IPS-15b (cell line): ENCODE measurements around the gene ERC2.

Experiments
- H3K27me3 ChIP-seq: one replicate; pipeline ENCODE4 v1.6.1; 2013; ENCODE audit warnings: low read length; ENCODE audit not compliant: control insufficient read depth, insufficient read depth
- H3K36me3 ChIP-seq: one replicate; pipeline ENCODE4 v1.6.1; 2013; ENCODE audit warnings: low read length; ENCODE audit not compliant: control insufficient read depth, insufficient read depth
- H3K4me1 ChIP-seq: one replicate; pipeline ENCODE4 v1.6.1; 2013; ENCODE audit warnings: mild to moderate bottlenecking, low read length; ENCODE audit not compliant: control insufficient read depth, insufficient read depth
- H3K4me3 ChIP-seq: one replicate; pipeline ENCODE4 v1.5.1; 2013; ENCODE audit warnings: low read depth, low read length
- H3K9ac ChIP-seq: one replicate; pipeline ENCODE4 v1.6.1; 2013; ENCODE audit warnings: low read depth, mild to moderate bottlenecking, low read length
- H3K9me3 ChIP-seq: one replicate; pipeline ENCODE4 v1.6.1; 2013; ENCODE audit warnings: mild to moderate bottlenecking, low read length; ENCODE audit not compliant: control insufficient read depth, insufficient read depth

The ERC2 gene

GRCh38 chr3:56173601-56174000 is 294.7 kb downstream of the ERC2 start:
- no peaks in the 10 kb centered on the region for H3K9me3 ChIP-seq
- no peaks in the 10 kb centered on the region for H3K4me1 ChIP-seq
- no peak overlapping the region for H3K9ac ChIP-seq
- no peaks in the 10 kb centered on the region for H3K36me3 ChIP-seq
- no peak overlapping the region for H3K4me3 ChIP-seq
- H3K27me3 ChIP-seq, result no peaks in the 10 kb centered on the region

DNA sequence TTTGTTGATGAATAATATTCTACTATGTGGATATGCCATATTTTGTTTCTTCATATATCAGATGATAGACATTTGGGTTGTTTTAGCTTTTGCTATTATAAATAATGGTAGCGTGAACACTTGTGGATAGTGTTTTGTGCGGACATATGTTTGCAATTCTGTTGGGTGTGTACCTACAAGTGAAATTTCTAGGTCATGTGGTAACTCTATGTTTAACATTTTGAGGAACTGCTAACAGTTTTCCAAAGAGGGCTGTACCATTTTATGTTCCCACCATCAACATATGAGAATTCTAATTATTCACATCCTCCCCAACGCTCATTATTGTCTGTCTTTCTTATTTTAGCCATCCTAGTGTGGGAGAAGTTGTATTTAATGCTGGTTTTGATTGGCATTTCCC is 303.8 kb downstream of the ERC2 start:
- H3K9ac ChIP-seq, result no peak overlapping the region
- no peaks in the 10 kb centered on the region for H3K9me3 ChIP-seq
- H3K36me3 ChIP-seq, result no peaks in the 10 kb centered on the region
- H3K27me3 ChIP-seq, result no peaks in the 10 kb centered on the region
- H3K4me1 ChIP-seq, result no peaks in the 10 kb centered on the region
- no peak overlapping the region for H3K4me3 ChIP-seq

DNA sequence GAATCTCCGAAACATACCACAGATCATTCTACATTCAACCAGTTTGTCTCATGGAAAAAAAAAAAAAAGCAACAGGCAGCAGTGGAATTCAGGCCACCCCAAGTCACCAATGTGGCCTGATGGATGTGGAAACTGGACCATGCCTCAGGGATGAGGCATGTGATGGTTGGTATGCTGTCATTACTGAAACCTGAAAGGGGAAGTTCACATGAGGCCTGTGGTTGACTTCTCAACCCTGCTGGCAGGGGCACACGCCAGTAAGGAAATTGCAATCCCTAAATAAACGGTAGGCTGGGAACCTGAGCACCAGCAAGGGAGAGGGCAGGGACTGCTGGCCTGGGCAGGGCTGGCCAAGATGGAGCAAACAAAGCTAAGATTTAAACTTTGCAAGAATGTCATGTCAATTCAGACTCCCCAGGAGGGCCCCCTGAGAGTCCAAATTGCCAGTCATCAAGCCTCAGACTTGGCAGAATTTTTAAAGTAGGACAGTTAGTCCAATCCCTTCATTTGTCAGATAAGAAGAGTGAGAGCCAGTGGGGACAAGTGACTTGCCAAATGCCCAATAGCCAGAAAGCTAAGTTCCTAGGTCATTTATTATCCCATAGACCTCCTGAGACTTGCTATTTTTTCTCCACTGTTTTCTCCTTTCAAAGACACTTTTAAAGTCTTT is 310.4 kb downstream of the ERC2 start:
- H3K27me3 ChIP-seq, result no peaks in the 10 kb centered on the region
- H3K36me3 ChIP-seq, result no peaks in the 10 kb centered on the region
- H3K4me3 ChIP-seq, result no peak overlapping the region
- H3K4me1 ChIP-seq, result no peaks in the 10 kb centered on the region
- H3K9ac ChIP-seq, result no peak overlapping the region
- H3K9me3 ChIP-seq, result no peaks in the 10 kb centered on the region

GRCh38 chr3:56154297-56154696 is 314.0 kb downstream of the ERC2 start:
- H3K27me3 ChIP-seq, result no peaks in the 10 kb centered on the region
- H3K36me3 ChIP-seq, result no peaks in the 10 kb centered on the region

GRCh38 chr3:56147354-56147753 is 320.9 kb downstream of the ERC2 start:
- Histone ChIP-seq H3K4me1 (no peaks in the 10 kb centered on the region), H3K36me3 (no peaks in the 10 kb centered on the region), H3K9me3 (no peaks in the 10 kb centered on the region), H3K27me3 (no peaks in the 10 kb centered on the region), H3K4me3 (no peak overlapping the region), H3K9ac (no peak overlapping the region)

More at GRCh38 chr3:56154297-56154696, 314.0 kb downstream of the ERC2 start:
- H3K9me3 ChIP-seq, result no peaks in the 10 kb centered on the region
- no peak overlapping the region for H3K9ac ChIP-seq
- no peak overlapping the region for H3K4me3 ChIP-seq
- H3K4me1 ChIP-seq, result no peaks in the 10 kb centered on the region

GRCh38 chr3:56145410-56145809 is 322.9 kb downstream of the ERC2 start:
- Histone ChIP-seq H3K9me3 (no peaks in the 10 kb centered on the region), H3K27me3 (no peaks in the 10 kb centered on the region), H3K9ac (no peak overlapping the region), H3K4me1 (no peaks in the 10 kb centered on the region), H3K4me3 (no peak overlapping the region), H3K36me3 (no peaks in the 10 kb centered on the region)

DNA sequence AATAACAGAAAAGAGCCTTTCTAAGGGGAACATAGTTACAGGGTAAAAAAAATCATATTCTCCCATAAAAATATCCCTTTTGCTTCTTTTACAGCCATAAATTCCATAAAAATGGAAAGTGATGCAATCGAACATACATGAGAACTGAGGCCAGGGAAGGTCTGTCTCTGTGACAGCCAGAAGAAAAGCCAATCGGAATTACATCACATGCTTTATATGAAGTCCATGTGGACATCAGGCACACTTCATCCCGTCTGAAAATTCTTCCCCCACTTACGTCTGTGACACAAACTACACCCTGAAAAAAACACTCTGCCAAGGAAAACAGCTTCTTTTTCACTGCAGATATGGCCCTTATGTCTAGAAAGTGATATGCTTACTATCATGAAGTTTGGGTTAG is 323.5 kb downstream of the ERC2 start:
- Histone ChIP-seq H3K4me1 (no peaks in the 10 kb centered on the region), H3K36me3 (no peaks in the 10 kb centered on the region), H3K9ac (no peak overlapping the region), H3K27me3 (no peaks in the 10 kb centered on the region), H3K9me3 (no peaks in the 10 kb centered on the region), H3K4me3 (no peak overlapping the region)

DNA sequence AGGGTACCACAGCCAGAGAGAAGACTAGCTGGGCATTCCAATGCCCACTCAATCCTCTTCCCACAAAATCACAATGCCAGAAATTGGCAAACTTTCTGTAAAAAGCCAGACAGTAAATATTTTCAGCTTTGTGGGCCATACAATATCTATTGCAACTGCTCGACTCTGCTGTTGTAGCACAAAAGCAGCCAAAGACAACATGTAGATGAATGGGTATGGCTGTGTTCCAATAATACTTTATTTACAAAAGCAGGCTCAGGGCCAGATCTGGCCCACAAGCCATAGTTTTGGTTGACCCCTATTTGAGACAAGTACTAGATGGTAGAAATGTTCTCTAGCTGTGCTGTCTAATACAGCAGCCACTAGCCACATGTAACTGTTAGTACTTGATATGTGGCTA is 330.9 kb downstream of the ERC2 start:
- Histone ChIP-seq H3K36me3 (no peaks in the 10 kb centered on the region), H3K4me3 (no peak overlapping the region), H3K9me3 (no peaks in the 10 kb centered on the region), H3K27me3 (no peaks in the 10 kb centered on the region), H3K4me1 (no peaks in the 10 kb centered on the region), H3K9ac (no peak overlapping the region)

GRCh38 chr3:56136514-56136913 is 331.8 kb downstream of the ERC2 start:
- H3K4me3 ChIP-seq, result no peak overlapping the region
- H3K9ac ChIP-seq, result no peak overlapping the region
- H3K27me3 ChIP-seq, result no peaks in the 10 kb centered on the region
- peaks cover 6% of the 10 kb centered on the region for H3K4me1 ChIP-seq
- H3K36me3 ChIP-seq, result no peaks in the 10 kb centered on the region
- H3K9me3 ChIP-seq, result no peaks in the 10 kb centered on the region

DNA sequence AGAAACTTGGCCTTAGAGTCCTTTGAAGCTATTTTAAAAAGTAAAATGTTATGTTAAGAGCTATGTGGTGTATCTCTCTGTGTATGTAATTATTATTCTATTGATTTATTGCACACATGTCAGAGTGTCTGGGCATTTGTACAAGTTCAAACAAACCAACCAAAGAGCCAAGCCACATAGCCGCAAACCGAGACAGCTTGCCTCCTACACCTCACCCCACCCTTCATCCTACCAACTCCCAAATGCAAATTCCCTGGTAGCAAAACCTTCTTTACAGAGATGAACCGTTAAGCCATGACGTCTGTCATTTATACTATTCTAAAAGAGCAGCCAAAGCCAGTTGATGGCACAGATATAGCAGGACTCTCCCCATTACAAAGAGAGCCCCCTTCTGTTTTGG is 332.3 kb downstream of the ERC2 start:
- H3K36me3 ChIP-seq, result no peaks in the 10 kb centered on the region
- H3K27me3 ChIP-seq, result no peaks in the 10 kb centered on the region
- no peaks in the 10 kb centered on the region for H3K9me3 ChIP-seq
- H3K9ac ChIP-seq, result no peak overlapping the region
- peaks cover 10% of the 10 kb centered on the region for H3K4me1 ChIP-seq
- H3K4me3 ChIP-seq, result no peak overlapping the region

DNA sequence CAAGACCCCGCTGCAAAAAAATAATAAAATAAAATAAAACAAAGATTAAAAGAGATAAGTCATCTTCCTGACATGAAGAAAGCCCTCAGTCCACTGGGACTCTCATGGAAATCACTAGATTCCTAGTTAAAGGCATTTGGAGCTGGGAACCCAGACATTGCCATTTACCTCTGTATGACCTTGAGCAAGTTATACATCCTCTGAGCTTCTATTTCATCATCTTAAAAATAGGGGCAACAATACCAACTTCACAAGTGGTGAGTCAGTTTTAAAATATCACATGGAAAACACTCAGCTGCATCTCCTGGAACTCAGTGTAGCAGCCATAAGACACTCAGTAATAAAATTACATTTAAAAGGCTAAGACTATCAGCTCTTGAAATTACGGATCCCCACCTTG is 334.8 kb downstream of the ERC2 start:
- no peaks in the 10 kb centered on the region for H3K9me3 ChIP-seq
- no peak overlapping the region for H3K9ac ChIP-seq
- peaks cover 13% of the 10 kb centered on the region for H3K4me1 ChIP-seq
- H3K36me3 ChIP-seq, result no peaks in the 10 kb centered on the region
- no peaks in the 10 kb centered on the region for H3K27me3 ChIP-seq
- no peak overlapping the region for H3K4me3 ChIP-seq

DNA sequence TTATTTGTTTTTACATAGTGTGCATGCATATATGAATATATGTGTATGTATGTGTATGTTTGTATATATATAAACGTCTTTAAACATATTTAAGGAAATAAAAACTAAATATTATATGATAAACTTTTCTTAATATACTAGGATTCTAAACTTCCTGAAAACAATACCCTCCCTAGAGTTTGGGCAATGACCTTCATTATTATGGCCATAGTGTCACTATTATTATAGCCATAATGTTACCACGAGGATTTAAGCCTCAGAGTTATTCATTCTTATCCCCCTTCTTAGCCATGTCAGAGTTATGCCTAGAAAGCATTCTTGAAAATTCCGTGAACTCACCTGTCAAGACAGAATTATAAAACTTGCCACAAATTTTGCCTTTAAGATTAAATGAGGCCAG is 335.5 kb downstream of the ERC2 start:
- Histone ChIP-seq H3K9me3 (no peaks in the 10 kb centered on the region), H3K9ac (no peak overlapping the region), H3K36me3 (no peaks in the 10 kb centered on the region), H3K27me3 (no peaks in the 10 kb centered on the region), H3K4me1 (peaks cover 13% of the 10 kb centered on the region), H3K4me3 (no peak overlapping the region)
